HEK293 (cell line): ENCODE data around the gene CPNE5.

Source experiments
- ZNF24 ChIP-seq: fragments of 450-650 bp; formaldehyde crosslinking; IDR thresholded peaks from 2 replicates; pipeline ENCODE4 v1.5.1; 2016; ENCODE audit warnings: missing biosample characterization, missing genetic modification characterization
- TF ChIP-seq, protein P1 (sequence below): fragments of 450-650 bp; formaldehyde crosslinking; IDR thresholded peaks from 2 replicates; pipeline ENCODE4 v1.5.1; 2016; ENCODE audit warnings: missing biosample characterization, missing genetic modification characterization
- TF ChIP-seq, protein P2 (sequence below): fragments of 450-650 bp; formaldehyde crosslinking; IDR thresholded peaks from 2 replicates; pipeline ENCODE4 v1.5.1; 2016; ENCODE audit warnings: missing biosample characterization, missing genetic modification characterization

DNA sequence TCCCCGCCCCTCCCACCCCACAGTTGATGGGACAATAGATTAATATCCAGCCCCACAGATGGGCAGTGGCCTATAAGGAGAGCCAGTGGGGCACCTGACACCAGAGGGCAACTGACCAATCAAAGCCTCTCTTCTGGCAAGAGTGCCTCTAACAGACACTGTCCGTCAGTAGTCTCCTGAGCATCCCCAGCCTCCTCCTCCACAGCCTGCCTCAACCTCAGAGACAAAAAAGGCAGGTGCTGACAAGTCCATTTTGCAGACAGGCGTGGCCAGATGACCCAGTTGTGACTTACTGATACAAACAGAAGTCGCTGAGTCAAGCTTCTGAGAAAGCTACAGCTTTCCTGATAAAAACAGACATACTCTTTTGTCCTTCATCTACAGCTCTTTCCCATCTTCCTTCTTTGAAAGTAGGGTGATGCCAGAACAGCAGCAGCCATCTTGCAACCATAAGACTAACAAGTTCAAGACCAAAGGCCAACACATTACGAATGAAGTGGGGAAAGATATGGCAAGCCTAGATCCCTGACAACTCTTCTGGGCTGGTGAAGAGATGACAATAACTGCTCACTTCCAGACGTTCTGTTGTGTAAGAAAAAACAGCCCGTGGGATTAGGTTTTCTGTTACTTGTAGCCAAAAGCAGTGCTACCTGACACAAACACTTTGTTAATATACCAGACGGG, 23.1 kb upstream of the CPNE5 start:
- TF ChIP-seq, protein P1, sequence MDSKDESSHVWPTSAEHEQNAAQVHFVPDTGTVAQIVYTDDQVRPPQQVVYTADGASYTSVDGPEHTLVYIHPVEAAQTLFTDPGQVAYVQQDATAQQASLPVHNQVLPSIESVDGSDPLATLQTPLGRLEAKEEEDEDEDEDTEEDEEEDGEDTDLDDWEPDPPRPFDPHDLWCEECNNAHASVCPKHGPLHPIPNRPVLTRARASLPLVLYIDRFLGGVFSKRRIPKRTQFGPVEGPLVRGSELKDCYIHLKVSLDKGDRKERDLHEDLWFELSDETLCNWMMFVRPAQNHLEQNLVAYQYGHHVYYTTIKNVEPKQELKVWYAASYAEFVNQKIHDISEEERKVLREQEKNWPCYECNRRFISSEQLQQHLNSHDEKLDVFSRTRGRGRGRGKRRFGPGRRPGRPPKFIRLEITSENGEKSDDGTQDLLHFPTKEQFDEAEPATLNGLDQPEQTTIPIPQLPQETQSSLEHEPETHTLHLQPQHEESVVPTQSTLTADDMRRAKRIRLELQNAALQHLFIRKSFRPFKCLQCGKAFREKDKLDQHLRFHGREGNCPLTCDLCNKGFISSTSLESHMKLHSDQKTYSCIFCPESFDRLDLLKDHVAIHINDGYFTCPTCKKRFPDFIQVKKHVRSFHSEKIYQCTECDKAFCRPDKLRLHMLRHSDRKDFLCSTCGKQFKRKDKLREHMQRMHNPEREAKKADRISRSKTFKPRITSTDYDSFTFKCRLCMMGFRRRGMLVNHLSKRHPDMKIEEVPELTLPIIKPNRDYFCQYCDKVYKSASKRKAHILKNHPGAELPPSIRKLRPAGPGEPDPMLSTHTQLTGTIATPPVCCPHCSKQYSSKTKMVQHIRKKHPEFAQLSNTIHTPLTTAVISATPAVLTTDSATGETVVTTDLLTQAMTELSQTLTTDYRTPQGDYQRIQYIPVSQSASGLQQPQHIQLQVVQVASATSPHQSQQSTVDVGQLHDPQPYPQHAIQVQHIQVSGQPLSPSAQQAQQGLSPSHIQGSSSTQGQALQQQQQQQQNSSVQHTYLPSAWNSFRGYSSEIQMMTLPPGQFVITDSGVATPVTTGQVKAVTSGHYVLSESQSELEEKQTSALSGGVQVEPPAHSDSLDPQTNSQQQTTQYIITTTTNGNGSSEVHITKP (tag by site-specific recombination), result no peak
- TF ChIP-seq, protein P2, sequence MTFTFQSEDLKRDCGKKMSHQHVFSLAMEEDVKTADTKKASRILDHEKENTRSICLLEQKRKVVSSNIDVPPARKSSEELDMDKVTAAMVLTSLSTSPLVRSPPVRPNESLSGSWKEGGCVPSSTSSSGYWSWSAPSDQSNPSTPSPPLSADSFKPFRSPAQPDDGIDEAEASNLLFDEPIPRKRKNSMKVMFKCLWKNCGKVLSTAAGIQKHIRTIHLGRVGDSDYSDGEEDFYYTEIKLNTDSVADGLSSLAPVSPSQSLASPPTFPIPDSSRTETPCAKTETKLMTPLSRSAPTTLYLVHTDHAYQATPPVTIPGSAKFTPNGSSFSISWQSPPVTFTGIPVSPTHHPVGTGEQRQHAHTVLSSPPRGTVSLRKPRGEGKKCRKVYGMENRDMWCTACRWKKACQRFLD (tag by site-specific recombination), result no peak
- no peak for TF ChIP-seq ZNF24 (tag by site-specific recombination)
